GM21423 (cell line): ENCODE data around the gene ITGA6.
"Not testable (repeated sequence)": the region's sequence is repeated elsewhere in the genome, so short reads cannot be mapped to it uniquely, and the experiment has no call there.

Experiments
- ATAC-seq: cut with Tn5 transposase; IDR thresholded peaks from one replicate; pipeline ENCODE4 v1.9.1; 2021; ENCODE audit warnings: mild to moderate bottlenecking, moderate library complexity; ENCODE audit not compliant: unreplicated experiment

The ITGA6 gene

DNA sequence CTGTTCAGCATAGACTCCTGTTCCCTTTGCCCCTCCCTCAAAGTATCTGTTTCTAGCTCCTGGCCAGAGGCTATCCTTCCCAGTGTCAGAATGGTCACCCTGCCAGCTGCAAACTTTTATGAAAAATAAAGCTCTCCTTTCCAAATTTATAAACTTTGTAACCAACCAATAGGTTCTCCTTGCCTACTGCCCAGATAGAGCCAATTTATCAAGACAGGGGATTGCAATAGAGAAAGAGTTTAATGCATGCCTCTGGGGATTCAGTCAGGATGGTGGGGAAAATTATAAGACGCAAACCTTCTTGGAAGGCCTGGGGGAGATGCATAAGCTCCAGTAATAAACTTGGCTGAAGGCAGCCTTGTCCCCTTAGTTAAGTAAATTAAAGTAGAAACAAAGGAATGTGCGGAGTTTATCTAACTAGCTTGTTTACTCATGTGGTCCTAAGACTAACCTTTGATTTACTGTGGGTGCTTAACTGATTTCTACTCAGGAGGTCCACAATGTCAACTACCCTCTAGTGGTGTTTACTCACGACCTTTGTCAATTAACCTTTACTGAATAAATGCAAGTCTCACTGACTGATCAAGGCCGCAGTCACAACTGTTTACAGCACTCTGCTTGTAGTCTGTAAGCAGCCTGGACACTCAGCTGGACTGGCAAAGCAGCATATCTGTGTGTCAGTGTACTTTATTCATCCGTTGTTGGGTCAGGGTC, 85.6 kb downstream of the ITGA6 start:
- ATAC-seq = no peak

DNA sequence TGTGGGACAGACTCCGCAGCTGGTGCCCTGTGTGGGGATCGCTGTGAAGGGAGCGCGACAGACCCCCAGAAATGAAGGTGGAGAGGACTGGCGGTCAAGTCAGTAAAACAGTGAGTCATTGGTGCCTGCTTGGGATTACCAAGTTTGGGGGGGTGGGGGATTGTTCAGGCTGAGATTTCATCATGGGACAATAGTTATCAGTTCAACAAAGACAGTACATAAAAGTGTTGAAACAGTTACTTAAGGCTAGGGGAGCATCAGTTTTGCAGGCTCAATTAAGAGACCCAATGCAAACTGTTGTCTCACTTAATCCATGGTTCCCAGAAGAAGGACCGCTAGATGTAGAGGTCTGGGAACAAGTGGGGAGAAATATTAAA, 86.1 kb downstream of the ITGA6 start:
- ATAC-seq = no peak

DNA sequence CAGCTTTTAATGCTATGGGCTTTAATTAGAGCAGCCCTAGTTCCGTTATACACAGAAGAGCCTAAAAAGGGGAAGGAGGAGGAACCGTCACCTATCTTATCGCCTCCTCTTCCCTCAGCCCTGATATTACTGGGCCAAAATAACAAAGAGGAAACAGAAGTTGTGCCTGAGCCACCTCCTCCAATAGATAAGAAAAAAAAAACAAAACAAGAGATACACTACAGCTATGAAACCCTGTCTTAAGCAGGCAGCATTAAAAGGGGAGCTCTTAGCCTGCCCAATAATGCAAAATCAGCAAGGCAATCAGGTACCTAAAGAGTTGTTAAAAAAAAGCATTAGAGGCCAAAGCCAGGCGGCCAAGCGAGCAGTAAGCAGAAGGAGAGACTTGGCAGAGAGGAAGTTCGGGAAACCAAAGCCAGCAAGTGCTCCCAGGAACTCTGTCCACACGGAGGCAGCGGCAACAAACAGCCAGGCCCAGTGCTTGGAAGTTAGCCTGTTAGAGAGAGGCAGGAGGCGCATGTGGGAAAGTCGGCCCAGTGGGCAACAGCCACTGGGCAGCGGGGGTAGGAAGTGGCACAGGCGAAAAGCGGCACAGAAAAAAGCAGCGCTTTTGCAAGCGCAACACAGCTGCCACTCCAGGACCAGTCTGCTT, 86.7 kb downstream of the ITGA6 start:
- no peak for ATAC-seq

DNA sequence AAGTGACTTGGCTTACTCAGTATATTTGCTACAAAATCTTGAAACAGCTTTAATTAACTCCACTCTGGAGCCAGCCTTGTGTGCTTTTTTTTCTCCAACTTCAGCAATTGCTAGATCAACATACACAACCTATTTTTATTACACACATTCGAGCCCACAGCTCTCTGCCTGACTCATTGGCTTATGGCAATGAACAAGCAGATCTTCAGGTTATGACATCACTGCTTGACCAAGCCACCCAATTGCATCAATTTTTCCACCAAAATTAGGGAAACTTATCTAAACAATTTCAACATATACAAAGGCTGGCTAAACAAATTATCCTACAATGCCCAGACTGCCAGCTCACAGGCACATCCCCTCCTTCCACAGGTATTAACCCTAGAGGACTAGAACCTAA, 88.9 kb downstream of the ITGA6 start:
- no peak for ATAC-seq

DNA sequence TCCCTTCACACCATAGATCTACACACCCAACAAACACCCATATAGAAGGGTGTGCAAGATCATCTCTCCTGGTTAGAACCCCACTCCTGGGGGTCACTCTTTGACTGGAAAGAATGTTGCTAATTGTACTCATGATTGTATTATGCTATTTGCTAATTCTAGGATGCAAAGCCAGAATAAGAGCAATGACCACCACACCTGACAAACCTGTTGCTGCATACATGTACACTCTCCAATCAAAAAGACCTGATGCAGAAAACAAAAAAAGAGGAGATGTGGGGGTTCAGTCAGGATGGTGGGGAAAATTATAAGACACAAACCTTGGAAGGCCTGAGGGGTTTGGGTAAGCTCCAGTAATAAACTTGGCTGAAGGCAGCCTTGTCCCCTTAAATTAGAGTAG, 91.6 kb downstream of the ITGA6 start:
- ATAC-seq = no peak

DNA sequence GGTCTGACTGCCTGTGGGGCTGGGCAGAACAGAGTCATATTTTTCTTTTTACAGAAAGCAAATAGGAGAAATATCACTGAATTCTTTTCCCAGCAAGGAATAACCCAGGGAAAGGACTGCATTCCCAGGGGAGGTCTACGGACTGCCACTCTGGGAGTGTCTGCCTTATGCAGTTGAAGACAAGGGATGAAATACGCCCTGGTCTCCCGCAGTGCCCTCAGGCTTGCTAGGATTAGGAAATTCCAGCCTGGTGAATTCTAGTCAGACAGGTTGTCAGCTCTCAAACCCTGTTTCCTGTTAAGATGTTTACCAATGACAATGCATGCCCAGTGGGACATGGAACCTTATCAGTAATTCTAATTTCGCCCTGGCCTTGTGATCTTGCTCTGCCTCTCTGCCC, 98.2 kb downstream of the ITGA6 start:
- no peak for ATAC-seq

DNA sequence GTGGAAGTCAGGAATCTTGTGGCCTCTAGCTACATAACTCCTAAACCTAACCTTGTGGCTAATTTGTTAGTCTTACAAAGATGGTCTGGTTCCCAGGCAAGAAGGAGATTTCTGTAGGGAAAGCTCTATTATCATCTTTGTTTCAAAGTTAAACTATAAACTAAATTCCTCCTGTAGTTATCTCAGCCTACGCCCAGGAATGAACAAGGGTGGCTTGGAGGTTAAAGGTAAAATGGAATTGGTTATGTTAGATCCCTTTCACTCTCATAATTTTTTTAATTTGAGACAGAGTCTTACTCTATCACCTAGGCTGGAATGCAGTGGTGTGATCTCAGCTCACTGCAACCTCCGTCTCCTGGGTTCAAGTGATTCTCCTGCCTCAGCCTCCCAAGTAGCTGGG, 103.9 kb downstream of the ITGA6 start:
- no peak for ATAC-seq

DNA sequence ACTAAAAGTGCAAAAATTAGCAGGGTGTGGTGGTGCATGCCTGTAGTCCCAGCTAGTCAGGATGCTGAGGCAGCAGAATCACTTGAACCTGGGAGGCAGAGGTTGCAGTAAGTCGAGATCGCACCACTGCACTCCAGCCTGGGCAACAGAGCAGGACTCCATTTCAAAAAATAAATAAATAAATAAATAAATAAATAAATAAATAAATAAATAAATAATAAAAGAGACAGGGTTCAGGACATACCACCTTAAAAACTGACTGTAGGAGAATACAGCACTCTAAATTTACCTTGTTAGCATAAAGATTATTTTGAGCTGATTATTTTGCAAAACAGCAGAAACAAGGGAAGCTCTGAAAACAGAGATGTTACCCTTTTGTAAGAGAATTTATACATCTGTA, 105.1 kb downstream of the ITGA6 start:
- not testable (repeated sequence) for ATAC-seq

DNA sequence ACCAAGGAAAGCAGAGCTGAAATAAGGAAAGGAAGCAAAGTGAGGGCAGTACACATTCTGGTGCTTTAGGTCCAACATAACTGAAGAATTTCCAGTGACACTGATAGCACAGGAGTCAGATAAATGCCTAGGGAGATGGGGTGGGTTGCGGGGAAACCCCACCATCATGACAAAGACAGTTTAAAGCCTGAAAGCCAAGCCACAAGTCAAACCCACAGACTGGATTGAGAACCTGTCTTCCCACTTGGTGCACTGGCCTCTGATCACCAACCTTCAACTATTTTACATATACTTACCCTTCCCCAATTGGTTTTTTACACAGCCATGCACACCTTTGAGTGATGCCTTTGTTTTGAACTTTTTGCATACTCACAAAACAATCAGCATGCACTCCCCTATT, 106.3 kb downstream of the ITGA6 start:
- ATAC-seq = no peak

DNA sequence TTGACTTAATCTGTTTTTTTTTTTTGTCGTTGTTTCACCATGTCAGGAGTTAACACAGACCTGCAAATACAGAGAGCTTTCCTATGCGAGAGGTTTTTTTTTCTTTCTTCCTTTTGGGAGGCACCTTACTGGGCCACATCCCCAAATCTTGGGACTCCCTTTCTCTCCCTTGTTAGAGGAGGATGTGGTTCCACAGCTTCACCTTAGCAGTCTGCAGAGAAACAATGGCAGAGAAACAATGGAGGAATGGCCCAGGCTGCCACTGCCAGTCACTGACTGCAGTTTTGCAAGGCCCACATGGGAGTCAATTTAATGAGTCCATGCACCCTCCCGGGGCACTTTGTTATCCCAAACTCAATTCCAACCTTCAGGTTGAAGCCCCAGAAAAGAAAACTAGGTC, 107.7 kb downstream of the ITGA6 start:
- ATAC-seq = no peak

DNA sequence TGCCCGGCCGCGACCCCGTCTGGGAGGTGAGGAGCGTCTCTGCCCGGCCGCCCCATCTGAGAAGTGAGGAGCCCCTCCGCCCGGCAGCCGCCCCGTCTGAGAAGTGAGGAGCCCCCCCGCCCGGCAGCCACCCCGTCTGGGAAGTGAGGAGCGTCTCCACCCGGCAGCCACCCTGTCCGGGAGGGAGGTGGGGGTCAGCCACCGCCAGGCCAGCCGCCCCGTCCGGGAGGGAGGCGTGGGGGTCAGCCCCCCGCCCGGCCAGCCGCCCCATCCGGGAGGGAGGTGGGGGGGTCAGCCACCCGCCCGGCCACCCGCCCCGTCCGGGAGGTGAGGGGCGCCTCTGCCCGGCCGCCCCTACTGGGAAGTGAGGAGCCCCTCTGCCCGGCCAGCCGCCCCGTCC, 110.5 kb downstream of the ITGA6 start:
- not testable (repeated sequence) for ATAC-seq

DNA sequence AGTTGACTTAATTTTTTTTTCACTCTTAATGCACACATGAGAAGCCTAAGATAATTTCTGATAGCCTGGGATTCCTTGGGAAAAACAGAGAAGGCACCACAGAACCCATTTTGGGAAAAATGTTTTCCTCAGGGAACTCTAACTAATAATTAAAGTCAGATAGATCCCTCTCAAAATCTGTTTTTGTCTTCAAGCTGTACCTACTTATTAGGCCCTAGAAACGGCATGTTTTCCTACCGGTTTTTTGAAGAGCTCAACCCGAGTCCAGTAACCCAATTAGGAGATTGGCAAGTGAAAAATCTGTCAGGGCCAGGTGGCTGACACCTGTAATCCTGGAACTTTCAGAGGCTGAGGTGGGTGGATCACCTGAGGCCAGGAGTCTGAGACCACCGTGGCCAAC, 112.4 kb downstream of the ITGA6 start:
- no peak for ATAC-seq

DNA sequence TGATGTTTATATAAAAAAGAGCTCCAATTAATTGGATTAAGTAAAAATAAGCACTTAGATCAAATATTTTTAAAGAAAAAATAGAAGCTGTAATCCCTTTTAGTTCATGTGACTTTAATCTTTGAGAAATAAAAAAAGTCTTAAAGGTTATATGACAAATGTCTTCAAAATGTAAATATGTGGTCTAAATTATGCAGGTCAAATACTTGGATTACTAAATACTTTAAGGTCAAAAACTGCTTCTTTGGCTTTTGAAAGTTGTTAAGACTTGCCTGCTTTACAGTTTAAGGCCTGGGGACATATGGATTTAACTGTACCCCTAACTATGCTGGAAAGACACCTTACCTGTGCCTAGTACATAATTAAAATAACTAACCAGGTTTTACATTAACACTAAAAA, 113.0 kb downstream of the ITGA6 start:
- no peak for ATAC-seq

DNA sequence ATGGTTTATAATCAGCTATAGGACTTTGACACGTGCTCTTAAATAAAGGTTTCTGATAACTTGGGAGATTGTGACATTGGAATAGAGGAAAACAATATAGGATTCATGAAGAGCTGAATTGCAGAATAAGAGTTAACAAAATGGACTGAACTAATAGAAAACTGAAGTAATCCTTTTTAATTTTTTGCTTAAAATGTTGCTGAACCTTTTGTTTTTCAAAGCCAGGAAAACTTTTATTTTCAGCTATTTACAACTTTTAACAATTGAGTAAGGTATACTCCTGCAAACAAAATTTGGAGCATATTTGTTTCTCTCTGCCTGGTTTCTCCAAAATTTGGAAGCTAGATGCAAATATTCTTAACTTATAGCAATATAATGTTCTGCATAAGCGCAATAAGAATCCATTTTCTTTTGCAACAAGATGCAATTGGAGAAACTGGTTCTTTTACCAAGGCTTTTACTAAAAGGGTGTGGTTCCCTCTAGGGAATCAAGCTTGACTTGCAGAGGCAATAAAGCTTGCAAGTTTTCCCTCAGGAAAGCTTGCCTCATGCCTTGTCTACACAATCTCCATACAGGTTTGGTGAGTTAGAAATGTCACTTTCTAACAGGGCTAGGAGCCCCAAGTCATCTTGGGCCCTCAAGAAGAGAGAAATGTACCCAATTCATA, 118.2 kb downstream of the ITGA6 start:
- no peak for ATAC-seq

DNA sequence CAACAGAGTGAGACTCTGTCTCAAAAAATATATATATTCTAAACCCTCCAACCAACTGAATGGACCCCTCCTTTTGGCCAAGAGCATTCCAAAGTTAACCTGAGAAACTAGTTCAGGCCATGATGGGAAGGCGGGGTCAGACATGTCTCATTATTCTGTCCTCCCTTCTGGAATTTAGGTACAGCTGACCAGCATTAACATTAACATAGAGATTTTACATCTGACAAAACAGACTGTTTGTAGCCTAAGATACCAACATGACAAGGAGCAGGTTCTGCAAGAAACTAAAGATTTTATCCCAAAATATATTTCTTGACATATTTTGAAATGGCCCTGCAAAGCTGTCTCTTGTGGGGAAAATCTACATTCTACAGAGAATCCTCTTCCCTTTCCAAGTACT, 121.7 kb downstream of the ITGA6 start:
- ATAC-seq = no peak

DNA sequence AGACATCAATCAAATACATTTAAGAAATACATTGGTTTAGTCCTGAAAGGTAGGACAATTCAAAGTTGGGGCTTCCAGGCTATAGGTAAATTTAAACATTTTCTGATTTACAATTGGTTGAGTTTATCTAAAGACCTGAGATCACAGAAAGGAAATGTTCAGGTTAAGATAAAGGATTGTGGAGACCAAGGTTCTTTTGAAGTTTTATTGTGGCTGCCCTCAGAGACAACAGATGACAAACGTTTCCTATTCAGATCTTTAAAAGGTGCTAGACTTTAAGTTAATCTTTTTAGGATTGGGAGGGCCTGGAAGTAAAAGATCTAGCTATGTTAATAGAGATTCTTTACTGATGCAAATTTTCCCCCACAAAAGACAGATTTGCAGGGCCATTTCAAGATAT, 122.4 kb downstream of the ITGA6 start:
- ATAC-seq = not testable (repeated sequence)

DNA sequence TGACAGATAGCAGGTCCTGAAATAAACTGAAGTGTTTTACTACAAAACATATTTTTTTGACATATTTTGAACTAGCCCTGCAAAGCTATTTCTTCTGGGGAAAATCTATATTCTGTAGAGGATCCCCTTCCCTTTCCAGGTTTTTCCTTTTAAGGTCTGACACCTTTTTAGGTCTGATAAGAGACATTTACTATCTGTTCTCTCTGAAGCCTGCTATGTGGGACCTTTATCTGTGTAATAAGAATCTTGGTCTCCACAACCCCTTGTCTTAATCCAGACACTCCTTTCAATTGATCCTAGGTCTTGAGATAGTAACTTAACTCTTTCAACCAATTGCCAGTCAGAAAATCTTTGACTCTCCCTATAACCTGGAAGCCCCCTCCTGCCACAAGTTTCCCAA, 123.0 kb downstream of the ITGA6 start:
- ATAC-seq = no peak

DNA sequence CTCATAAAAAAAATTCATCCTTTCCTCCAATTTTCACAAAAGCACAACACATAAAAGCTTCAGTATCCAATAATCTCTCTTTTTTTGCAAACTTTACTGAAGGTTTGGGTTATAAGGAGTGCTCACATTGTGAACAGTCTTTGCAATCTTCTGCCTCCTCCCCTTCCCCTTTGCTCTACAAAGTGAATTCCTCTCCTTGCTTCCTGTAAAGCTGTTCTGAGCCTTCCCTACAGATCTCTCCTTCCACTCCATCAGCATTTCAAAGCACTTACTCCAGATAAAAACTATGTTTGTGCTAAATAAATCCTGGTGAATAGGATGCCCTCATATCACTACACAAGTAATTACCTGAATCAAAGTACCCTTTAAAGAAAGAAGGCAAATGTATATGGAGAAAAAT, 123.9 kb downstream of the ITGA6 start:
- no peak for ATAC-seq

DNA sequence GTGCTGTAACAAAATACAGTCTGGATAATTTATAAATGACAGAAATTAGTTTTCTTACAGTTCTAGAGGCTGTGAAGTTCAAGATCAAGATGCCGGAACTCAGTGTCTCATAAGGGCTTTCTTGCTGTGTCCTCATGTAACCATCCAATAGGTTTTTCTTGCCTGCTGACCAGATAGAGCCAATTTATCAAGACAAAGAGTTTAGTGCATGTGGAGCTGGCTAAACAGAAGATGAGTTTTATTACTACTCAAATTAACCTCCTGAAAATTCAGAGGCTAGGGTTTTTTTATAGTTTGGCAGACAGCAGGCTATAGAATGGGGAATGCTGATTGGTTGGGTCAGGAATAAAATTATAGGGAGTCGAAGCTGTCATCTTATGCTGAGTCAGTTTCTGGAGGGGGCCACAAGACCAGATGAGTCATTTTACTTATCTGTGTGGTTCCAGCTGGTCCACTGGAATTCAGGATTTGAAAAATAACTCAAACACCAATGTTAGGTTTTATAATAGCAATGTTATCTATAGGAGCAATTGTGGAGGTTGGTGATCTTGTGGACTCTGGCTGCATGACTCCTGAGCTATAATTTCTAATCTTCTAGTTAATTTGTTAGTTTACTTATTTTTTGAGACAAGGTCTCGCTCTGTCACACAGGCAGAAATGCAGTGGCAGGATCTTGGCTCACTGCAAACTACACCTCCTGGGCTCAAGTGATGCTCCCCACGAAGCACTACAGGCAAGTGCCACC, 125.3 kb downstream of the ITGA6 start:
- no peak for ATAC-seq

DNA sequence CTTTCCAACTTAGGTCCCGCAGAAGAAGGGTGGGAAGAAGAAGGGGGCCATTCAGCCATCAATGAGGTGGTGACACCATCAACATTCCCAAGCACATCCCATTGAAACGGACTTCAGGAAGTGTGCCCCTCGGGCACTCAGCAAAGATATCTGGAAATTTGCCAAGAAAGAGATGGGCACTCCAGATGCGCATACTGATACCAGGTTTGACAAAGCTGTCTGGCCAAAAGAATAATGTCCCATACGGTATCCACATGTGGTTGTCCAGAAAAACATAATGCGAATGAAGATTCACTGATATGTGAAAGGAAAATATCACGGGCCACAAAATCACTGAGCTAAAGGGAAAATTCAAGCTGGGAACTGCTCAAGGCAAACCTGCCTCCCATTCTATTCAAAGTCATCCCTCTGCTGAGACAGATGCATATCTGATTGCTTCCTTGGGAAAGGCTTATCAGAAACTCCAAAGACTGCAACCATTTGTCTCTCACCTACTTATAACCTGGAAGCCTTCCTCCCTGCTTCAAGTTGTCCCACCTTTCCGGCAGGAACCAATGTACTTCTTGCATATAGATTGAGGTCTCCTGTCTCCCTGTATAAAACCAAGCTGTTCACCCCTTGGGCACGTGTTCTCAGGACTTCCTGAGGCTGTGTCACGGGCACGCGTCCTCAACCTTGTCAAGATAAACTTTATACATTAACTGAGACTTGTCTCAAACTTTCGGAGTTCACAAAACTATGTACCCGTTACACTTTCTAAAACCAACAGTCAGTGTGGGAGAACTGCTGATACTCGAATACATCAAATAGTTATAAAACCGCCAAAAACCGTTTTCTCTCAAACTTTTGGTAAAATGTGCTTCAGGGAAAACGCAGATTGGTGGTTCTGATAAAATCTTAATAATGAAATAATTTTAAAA, 127.2 kb downstream of the ITGA6 start:
- no peak for ATAC-seq

DNA sequence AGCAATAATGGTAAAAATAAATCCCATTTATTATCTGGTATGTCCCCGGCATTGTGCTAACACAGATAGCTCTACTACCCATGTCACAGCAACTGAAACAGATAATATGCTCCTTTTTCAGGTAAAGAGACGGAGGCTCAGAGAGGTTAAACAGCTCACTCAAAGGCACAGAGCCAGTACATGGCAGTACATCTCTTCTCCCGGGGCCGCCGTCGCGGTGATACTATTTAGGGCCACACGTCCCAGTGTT, 127.8 kb downstream of the ITGA6 start:
- ATAC-seq = no peak
